HUES64 (cell line): Measurements from ENCODE around the gene PSMF1.

Source experiments
- H3K27ac ChIP-seq: 2 replicates; pipeline ENCODE4 v1.7.0; 2013; ENCODE audit warnings: low read depth, low read length, inconsistent platforms
- H3K27me3 ChIP-seq: 2 replicates; pipeline ENCODE4 v1.6.1; 2013; ENCODE audit warnings: mild to moderate bottlenecking, low read length; ENCODE audit not compliant: insufficient read depth
- H3K36me3 ChIP-seq: 2 replicates; pipeline ENCODE4 v1.6.1; 2013; ENCODE audit warnings: mild to moderate bottlenecking, low read length; ENCODE audit not compliant: insufficient read depth
- H3K4me1 ChIP-seq: 2 replicates; pipeline ENCODE4 v1.6.1; 2013; ENCODE audit warnings: mild to moderate bottlenecking, low read length, moderate library complexity; ENCODE audit not compliant: insufficient read depth
- H3K4me3 ChIP-seq: 2 replicates; pipeline ENCODE4 v1.5.1; 2013; ENCODE audit warnings: mild to moderate bottlenecking, low read length, moderate library complexity
- H3K9ac ChIP-seq: 2 replicates; pipeline ENCODE4 v1.6.1; 2013; ENCODE audit warnings: mild to moderate bottlenecking, low read depth, low read length
- H3K9me3 ChIP-seq: 2 replicates; pipeline ENCODE4 v1.6.1; 2013; ENCODE audit warnings: low read depth, low read length; ENCODE audit not compliant: insufficient read depth
- WGBS: fragments of 150-250, 120-280 bp; methylation state at CpG from one replicate; pipeline ENCODE4 v1.1.7; 2013; ENCODE audit warnings: missing lambda C conversion rate; 5-methylcytosine and 5-hydroxymethylcytosine counted together

Gene PSMF1

GRCh38 chr20:1101533-1101932, 16.9 kb upstream of the PSMF1 start:
- Histone ChIP-seq H3K27me3 (no peaks in the 10 kb centered on the region), H3K36me3 (no peaks in the 10 kb centered on the region), H3K9me3 (peaks cover 9% of the 10 kb centered on the region; the same call in 1 of the 2 replicates), H3K27ac (no peak overlapping the region), H3K9ac (no peak overlapping the region), H3K4me1 (no peaks in the 10 kb centered on the region), H3K4me3 (no peak overlapping the region)

- Histone ChIP-seq H3K9ac (no peak overlapping the region), H3K27ac (no peak overlapping the region), H3K27me3 (no peaks in the 10 kb centered on the region), H3K9me3 (peaks cover 9% of the 10 kb centered on the region; the same call in 1 of the 2 replicates), H3K4me1 (no peaks in the 10 kb centered on the region), H3K36me3 (no peaks in the 10 kb centered on the region), H3K4me3 (no peak overlapping the region)
These were observed 16.4 kb upstream of the PSMF1 start for GRCh38 chr20:1102016-1102415.

GRCh38 chr20:1103751-1104150, 14.7 kb upstream of the PSMF1 start:
- Histone ChIP-seq H3K27me3 (no peaks in the 10 kb centered on the region), H3K36me3 (no peaks in the 10 kb centered on the region), H3K9me3 (peaks cover 5% of the 10 kb centered on the region; the same call in 1 of the 2 replicates), H3K27ac (no peak overlapping the region), H3K4me3 (no peak overlapping the region), H3K4me1 (no peaks in the 10 kb centered on the region), H3K9ac (no peak overlapping the region)
- WGBS = 79% methylated on average over 3 of the region's 3 CpGs

- H3K4me3 ChIP-seq = no peak overlapping the region
- H3K9me3 ChIP-seq = peaks cover 5% of the 10 kb centered on the region; the same call in 1 of the 2 replicates
- 91% methylated on average over 6 of the region's 6 CpGs for WGBS
These were observed 12.7 kb upstream of the PSMF1 start for GRCh38 chr20:1105599-1106194.

GRCh38 chr20:1107176-1107575, 11.2 kb upstream of the PSMF1 start:
- Histone ChIP-seq H3K4me1 (no peaks in the 10 kb centered on the region), H3K9me3 (no peaks in the 10 kb centered on the region; the same call in 1 of the 2 replicates)
- 86% methylated on average over 3 of the region's 3 CpGs for WGBS

More at GRCh38 chr20:1105599-1106194, 12.7 kb upstream of the PSMF1 start:
- Histone ChIP-seq H3K27me3 (no peaks in the 10 kb centered on the region), H3K4me1 (no peaks in the 10 kb centered on the region), H3K9ac (no peak overlapping the region), H3K36me3 (no peaks in the 10 kb centered on the region), H3K27ac (no peak overlapping the region)

GRCh38 chr20:1108437-1108920, 9.9 kb upstream of the PSMF1 start:
- H3K27ac ChIP-seq = no peak overlapping the region
- no peaks in the 10 kb centered on the region for H3K27me3 ChIP-seq
- no peaks in the 10 kb centered on the region for H3K4me1 ChIP-seq
- 41% methylated on average over 5 of the region's 5 CpGs for WGBS
- H3K36me3 ChIP-seq = no peaks in the 10 kb centered on the region
- H3K4me3 ChIP-seq = no peak overlapping the region
- H3K9ac ChIP-seq = no peak overlapping the region
- H3K9me3 ChIP-seq = no peaks in the 10 kb centered on the region

More at GRCh38 chr20:1107176-1107575, 11.2 kb upstream of the PSMF1 start:
- Histone ChIP-seq H3K4me3 (no peak overlapping the region), H3K9ac (no peak overlapping the region), H3K27me3 (no peaks in the 10 kb centered on the region), H3K36me3 (no peaks in the 10 kb centered on the region), H3K27ac (no peak overlapping the region)

GRCh38 chr20:1112908-1113307, 5.5 kb upstream of the PSMF1 start:
- Histone ChIP-seq H3K4me3 (no peak overlapping the region), H3K4me1 (peaks cover 3% of the 10 kb centered on the region; the same call in 1 of the 2 replicates), H3K27me3 (peaks cover 2% of the 10 kb centered on the region; the same call in 1 of the 2 replicates), H3K9ac (no peak overlapping the region), H3K9me3 (no peaks in the 10 kb centered on the region), H3K27ac (no peak overlapping the region), H3K36me3 (no peaks in the 10 kb centered on the region)
- 93% methylated on average over 5 of the region's 5 CpGs for WGBS

GRCh38 chr20:1118004-1118335, 432 bp upstream of the PSMF1 start:
- H3K9ac ChIP-seq = peak overlapping the region; percentile 69
- peaks cover 25% of the 10 kb centered on the region for H3K36me3 ChIP-seq
- no peak overlapping the region; the same call in 1 of the 2 replicates for H3K27ac ChIP-seq
- peaks cover 2% of the 10 kb centered on the region; the same call in 1 of the 2 replicates for H3K27me3 ChIP-seq
- H3K4me3 ChIP-seq = peak overlapping the region; percentile 100
- 39% methylated on average over 12 of the region's 13 CpGs for WGBS
- no peaks in the 10 kb centered on the region for H3K9me3 ChIP-seq
- peaks cover 5% of the 10 kb centered on the region for H3K4me1 ChIP-seq

- Histone ChIP-seq H3K9ac (peak overlapping the region; percentile 88), H3K27ac (no peak overlapping the region), H3K27me3 (peaks cover 2% of the 10 kb centered on the region; the same call in 1 of the 2 replicates), H3K4me1 (peaks cover 5% of the 10 kb centered on the region), H3K9me3 (no peaks in the 10 kb centered on the region), H3K4me3 (peak overlapping the region; percentile 100), H3K36me3 (peaks cover 35% of the 10 kb centered on the region)
- 14% methylated on average over 7 of the region's 8 CpGs for WGBS
These were observed 715 bp downstream of the PSMF1 start for GRCh38 chr20:1119128-1119505.

- H3K9ac ChIP-seq = peak overlapping the region; percentile 88
- H3K9me3 ChIP-seq = no peaks in the 10 kb centered on the region
- H3K4me3 ChIP-seq = peak overlapping the region; percentile 100
- H3K36me3 ChIP-seq = peaks cover 39% of the 10 kb centered on the region
- H3K27me3 ChIP-seq = peaks cover 2% of the 10 kb centered on the region; the same call in 1 of the 2 replicates
- H3K4me1 ChIP-seq = peaks cover 5% of the 10 kb centered on the region
- WGBS = 39% methylated on average over 3 of the region's 3 CpGs
- H3K27ac ChIP-seq = no peak overlapping the region
These were observed 1.1 kb downstream of the PSMF1 start for GRCh38 chr20:1119524-1119923.

- Histone ChIP-seq H3K4me3 (no peak overlapping the region), H3K36me3 (peaks cover 58% of the 10 kb centered on the region), H3K27me3 (no peaks in the 10 kb centered on the region), H3K4me1 (peaks cover 5% of the 10 kb centered on the region), H3K9me3 (no peaks in the 10 kb centered on the region), H3K27ac (no peak overlapping the region), H3K9ac (no peak overlapping the region)
- WGBS = 100% methylated on average over 1 of the region's 1 CpG
These were observed 3.0 kb downstream of the PSMF1 start for GRCh38 chr20:1121429-1121828.
